ENCODE measurements around the gene IPO13. TPM values are rescaled to one million over a fixed set of nuclear protein-coding genes. Genes with fewer than 3 reads are reported as not detected.

IPO13 gene
- total RNA-seq, 4 donors from 2014 or later: 81.9 to 171 (median 105) TPM

DNA sequence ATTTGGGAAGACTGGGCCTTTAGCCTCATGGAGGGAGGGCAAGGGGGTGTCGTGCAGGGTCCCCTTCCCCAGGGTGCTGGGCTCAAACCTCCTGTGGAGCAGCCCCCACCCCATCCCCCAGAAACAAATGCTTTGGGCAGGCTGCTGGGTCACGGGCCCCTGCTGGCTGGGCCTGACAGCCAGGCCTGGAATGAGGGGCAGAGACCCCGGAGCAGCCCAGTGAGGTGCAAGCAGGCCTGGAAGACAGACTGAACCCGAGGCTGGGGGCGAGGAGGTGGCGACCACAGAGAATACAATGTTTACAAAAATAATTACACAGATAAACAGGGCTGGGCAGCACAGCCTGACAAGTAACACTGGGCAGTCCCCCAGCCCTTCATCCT, 50.0 kb downstream of the IPO13 start:
- intact Hi-C loops (cut with DNase I; ENCODE audit: low total_unique reads): no loop called here
- Histone ChIP-seq H3K4me1 (peaks cover 0 to 7% of the 10 kb centered on the region in 2 donors), H3K4me3 (no peak overlapping the region), H3K9me3 (no peaks in the 10 kb centered on the region), H3K27me3 (no peaks in the 10 kb centered on the region), H3K27ac (no peak overlapping the region), H3K36me3 (no peaks in the 10 kb centered on the region)
- in situ Hi-C loops (cut with MboI; ENCODE audit: low sequenced_read_pairs in 4 of 4): loop anchor here in 1 of 4 donors (10.0 kb wide), 1 partner anchor 48 kb away; no protein-coding TSS in a partner anchor
- no peak for ATAC-seq
- no peak for DNase-seq
- TF ChIP-seq, protein P1, sequence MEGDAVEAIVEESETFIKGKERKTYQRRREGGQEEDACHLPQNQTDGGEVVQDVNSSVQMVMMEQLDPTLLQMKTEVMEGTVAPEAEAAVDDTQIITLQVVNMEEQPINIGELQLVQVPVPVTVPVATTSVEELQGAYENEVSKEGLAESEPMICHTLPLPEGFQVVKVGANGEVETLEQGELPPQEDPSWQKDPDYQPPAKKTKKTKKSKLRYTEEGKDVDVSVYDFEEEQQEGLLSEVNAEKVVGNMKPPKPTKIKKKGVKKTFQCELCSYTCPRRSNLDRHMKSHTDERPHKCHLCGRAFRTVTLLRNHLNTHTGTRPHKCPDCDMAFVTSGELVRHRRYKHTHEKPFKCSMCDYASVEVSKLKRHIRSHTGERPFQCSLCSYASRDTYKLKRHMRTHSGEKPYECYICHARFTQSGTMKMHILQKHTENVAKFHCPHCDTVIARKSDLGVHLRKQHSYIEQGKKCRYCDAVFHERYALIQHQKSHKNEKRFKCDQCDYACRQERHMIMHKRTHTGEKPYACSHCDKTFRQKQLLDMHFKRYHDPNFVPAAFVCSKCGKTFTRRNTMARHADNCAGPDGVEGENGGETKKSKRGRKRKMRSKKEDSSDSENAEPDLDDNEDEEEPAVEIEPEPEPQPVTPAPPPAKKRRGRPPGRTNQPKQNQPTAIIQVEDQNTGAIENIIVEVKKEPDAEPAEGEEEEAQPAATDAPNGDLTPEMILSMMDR (IDR thresholded peaks at IDR 0.05 in 4 of 5, conservative IDR thresholded peaks at IDR 0.05 in 1 of 5): no peak
- no peak for TF ChIP-seq POLR2A (IDR thresholded peaks at IDR 0.05)

- ATAC-seq (no peak), DNase-seq (no peak)
- Histone ChIP-seq H3K4me3 (no peak overlapping the region), H3K36me3 (no peaks in the 10 kb centered on the region), H3K27ac (no peak overlapping the region), H3K4me1 (peaks cover 0 to under 1% of the 10 kb centered on the region in 2 donors), H3K9me3 (no peaks in the 10 kb centered on the region), H3K27me3 (no peaks in the 10 kb centered on the region)
- TF ChIP-seq POLR2A (IDR thresholded peaks at IDR 0.05): no peak
- TF ChIP-seq, protein P1 (IDR thresholded peaks at IDR 0.05 in 4 of 5, conservative IDR thresholded peaks at IDR 0.05 in 1 of 5): no peak
- in situ Hi-C loops (cut with MboI; ENCODE audit: low sequenced_read_pairs in 4 of 4) (loop anchor here in 1 of 4 donors (10.0 kb wide), 1 partner anchor 47 kb away; no protein-coding TSS in a partner anchor), intact Hi-C loops (cut with DNase I; ENCODE audit: low total_unique reads) (no loop called here)
Measured at GRCh38 chr1:43997295-43997999, 50.7 kb downstream of the IPO13 start.

DNA sequence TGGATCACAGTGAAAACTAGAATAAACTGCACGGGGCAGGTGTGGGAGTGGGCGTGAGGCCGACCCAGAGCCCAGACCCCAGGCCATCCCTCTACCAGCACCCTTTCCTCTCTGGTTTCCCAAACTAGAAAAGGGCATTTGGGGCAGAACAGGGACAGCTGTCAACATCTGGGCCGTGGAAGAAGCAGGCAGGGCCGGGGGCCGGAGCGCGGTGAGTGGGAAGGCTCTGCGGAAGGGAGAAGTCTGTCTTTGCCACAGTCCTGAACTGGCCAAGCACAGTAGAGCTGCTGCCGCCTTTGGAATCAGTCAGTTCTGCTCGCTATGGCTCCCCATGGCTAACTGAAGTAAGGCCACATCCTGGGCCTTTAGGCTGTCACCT, 51.2 kb downstream of the IPO13 start:
- DNase-seq (no peak), ATAC-seq (no peak)
- intact Hi-C loops (cut with DNase I; ENCODE audit: low total_unique reads): no loop called here
- Histone ChIP-seq H3K27me3 (no peaks in the 10 kb centered on the region), H3K36me3 (no peaks in the 10 kb centered on the region), H3K27ac (no peak overlapping the region), H3K4me3 (no peak overlapping the region), H3K9me3 (no peaks in the 10 kb centered on the region), H3K4me1 (no peaks in the 10 kb centered on the region)
- in situ Hi-C loops (cut with MboI; ENCODE audit: low sequenced_read_pairs in 4 of 4): loop anchor here in 1 of 4 donors (10.0 kb wide), 1 partner anchor 47 kb away; no protein-coding TSS in a partner anchor
- TF ChIP-seq, protein P1 (IDR thresholded peaks at IDR 0.05 in 4 of 5, conservative IDR thresholded peaks at IDR 0.05 in 1 of 5): no peak
- no peak for TF ChIP-seq POLR2A (IDR thresholded peaks at IDR 0.05)

- no peaks in the 10 kb centered on the region for H3K4me1 ChIP-seq
- H3K4me3 ChIP-seq: no peak overlapping the region
- TF ChIP-seq POLR2A (IDR thresholded peaks at IDR 0.05): no peak
- TF ChIP-seq, protein P1 (IDR thresholded peaks at IDR 0.05 in 4 of 5, conservative IDR thresholded peaks at IDR 0.05 in 1 of 5): no peak
- H3K9me3 ChIP-seq: no peaks in the 10 kb centered on the region
- ATAC-seq (no peak), DNase-seq (no peak)
- H3K27me3 ChIP-seq: no peaks in the 10 kb centered on the region
- in situ Hi-C loops (cut with MboI; ENCODE audit: low sequenced_read_pairs in 4 of 4) (loop anchor here in 1 of 4 donors (10.0 kb wide), 1 partner anchor 45 kb away; no protein-coding TSS in a partner anchor), intact Hi-C loops (cut with DNase I; ENCODE audit: low total_unique reads) (no loop called here)
- no peak overlapping the region for H3K27ac ChIP-seq
- no peaks in the 10 kb centered on the region for H3K36me3 ChIP-seq
Measured at GRCh38 chr1:43999455-43999854, 52.7 kb downstream of the IPO13 start.

Data from gastrocnemius medialis (tissue), 4 donors.